ENCODE measurements around the gene C19orf12.
"Not testable (repeated sequence)": the region's sequence is repeated elsewhere in the genome, so short reads cannot be mapped to it uniquely, and the experiment has no call there.

C19orf12 gene

DNA sequence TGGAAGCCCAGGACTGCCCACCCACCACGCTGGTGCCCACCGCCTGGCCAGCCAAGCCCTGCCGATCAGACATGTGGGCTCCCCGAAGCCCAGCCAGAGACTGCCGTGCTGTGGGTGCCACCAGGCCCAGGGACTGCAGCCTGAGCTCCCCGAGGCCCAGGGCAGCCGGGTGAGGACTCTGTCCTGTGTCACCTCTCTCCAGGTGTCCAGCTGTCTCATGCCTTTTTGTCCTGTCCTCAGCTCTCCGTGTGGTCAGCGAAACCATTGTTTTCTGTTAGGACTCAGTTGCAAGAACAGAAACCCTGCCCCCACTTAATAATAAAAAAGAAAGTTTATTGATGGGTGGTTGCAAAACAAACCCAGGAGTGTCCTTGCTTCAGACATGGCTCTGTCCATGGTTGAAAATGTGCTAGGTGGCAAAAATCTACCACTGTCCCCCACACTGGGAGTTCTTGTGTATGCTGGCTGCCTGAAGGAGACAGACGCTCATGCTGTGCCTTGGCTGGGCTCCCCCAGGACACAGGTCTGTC lies 39.9 kb downstream of the C19orf12 start:
- no peak for DNase-seq (ENCODE audit: low read depth)

DNA sequence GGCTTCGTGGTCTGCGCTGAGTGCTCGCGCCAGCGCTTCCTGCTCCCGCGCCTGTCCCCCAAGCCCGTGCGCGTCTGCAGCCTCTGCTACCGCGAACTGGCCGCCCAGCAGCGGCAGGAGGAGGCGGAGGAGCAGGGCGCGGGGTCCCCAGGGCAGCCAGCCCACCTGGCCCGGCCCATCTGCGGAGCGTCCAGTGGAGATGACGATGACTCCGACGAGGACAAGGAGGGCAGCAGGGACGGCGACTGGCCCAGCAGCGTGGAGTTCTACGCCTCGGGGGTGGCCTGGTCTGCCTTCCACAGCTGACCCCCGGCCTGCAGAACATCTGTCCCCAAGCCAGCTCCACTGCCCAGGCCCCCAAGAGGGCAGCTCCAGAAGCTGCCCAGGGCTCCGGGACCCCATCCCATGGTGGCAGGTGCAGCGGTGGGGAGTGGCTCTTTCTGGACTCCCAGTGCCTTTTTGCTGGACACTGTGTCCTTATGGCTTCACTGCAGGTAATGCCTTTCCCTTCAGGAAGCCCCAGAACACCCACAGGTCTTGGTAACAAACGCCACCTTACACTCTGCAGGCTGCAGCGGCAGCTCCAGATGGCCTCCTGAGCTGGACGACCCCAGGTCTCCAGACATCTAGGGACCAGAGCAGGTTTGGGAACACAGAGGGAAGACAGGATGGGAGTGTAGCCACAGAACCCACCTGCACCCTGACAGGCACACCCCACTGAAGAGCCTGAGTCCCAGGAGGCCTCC lies 40.5 kb downstream of the C19orf12 start:
- no peak for DNase-seq (ENCODE audit: low read depth)

DNA sequence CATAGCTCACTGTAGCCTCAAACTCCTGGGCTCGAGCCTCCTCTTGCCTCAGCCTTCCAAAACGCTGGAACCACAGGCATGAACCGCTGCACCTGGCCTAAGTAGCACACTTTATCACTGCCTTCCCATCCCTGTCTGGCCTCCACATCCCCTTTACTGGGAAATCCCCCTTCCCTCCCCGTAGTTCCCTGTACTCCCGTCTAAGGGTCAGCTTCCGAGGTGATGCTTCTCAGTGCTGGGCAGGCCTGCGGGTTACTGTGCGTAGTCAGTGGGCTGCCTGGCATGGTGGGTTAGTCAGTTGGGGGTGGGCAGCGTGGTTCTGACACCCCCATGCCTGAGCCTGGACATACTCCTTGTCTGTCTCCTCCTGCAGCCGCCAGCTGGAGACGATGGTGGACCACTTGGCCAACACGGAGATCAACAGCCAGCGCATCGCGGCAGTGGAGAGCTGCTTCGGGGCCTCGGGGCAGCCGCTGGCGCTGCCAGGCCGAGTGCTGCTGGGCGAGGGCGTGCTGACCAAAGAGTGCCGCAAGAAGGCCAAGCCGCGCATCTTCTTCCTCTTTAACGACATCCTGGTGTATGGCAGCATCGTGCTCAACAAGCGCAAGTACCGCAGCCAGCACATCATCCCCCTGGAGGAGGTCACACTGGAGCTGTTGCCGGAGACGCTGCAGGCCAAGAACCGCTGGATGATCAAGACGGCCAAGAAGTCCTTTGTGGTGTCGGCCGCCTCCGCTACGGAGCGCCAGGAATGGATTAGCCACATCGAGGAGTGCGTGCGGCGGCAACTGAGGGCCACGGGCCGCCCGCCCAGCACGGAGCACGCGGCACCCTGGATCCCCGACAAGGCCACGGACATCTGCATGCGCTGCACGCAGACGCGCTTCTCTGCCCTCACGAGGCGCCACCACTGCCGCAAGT lies 41.4 kb downstream of the C19orf12 start:
- DNase-seq (ENCODE audit: low read depth), result no peak

DNA sequence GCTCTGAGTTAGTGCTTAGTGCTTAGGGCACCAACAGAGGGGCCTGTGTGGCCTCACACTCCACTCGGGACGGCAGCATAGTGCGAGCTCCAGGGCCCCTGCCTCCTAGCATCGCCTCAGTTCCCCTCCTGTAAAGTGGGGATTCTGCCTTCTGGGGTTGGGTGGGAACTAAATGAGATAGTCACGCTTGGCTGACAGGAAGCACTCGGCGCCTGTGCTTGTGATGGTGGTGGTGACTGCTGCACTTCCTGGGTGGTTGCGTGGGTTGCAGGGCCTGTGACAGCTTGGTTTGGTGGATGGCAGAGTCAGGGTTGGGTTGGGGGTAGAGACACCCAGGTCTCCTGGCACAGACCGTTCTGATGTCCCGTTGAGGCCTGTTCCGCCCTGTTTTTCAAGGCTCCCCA lies 42.1 kb downstream of the C19orf12 start:
- DNase-seq (ENCODE audit: low read depth), result peak; percentile 77

DNA sequence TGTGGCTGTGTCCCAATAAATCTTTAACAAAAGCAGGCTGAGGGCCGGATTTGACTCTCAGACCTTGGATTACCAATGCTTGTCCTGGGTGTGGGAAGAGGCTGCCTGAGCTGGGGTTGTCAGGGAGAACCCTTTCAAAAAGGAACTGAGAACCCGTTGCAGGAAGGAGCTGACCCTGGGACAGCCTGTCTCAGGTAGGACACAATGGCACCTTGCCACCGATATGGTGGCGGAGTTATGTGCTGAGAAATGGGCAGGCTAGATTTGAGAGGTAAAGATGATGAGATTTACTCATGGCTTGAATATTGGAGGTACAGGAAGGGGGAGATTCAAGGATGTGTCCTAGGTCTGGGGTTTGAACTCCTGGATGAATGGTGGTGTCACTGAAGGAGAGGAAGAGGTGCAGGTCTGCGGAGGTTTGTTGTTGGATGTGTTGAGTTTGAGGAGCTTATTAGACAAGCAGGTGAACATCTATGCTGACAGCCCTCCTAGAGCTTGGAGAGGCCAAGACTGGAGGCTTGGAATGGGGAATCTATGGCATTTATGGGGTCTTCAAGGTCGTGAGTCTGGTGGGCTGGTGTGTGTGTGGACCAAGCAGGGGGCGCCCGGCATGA lies 42.6 kb downstream of the C19orf12 start:
- no peak for DNase-seq (ENCODE audit: low read depth)

DNA sequence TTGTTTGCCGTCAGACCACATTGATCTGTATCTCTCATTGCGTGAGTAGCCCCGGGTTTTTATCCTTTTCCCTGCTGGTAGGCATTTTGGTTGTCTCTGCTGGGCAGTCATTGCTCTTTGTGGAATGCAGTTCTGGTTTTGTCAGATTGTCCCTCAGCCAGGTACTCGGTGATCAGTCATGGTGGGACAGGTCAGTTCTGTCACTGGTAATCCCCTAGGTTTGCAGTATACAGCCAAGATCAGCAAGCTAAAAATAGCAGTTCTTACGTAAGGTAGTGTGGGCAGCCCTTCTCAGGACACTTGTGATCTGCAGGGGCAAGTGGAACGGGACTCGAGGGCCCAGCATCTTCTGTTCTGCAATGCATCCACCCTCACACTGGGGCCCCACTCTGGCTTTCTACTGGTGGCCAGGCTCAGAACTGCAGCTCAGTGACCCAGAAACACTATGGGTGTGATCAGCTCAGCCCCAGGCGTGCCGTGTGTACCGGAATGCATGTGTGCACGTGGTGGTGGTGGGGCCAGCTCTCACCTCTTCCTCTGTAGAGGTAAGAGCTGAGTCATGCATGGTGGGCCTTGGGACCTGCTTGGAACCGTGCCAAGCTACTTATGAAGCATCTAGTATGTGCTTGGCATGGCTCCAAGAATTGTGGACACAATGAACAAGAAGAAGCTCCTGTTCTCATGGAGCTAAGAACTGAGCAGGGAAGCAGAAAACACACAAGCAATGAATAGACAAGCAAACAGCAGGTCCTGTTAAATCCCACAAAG lies 43.5 kb downstream of the C19orf12 start:
- DNase-seq (ENCODE audit: low read depth), result peak; percentile 71

DNA sequence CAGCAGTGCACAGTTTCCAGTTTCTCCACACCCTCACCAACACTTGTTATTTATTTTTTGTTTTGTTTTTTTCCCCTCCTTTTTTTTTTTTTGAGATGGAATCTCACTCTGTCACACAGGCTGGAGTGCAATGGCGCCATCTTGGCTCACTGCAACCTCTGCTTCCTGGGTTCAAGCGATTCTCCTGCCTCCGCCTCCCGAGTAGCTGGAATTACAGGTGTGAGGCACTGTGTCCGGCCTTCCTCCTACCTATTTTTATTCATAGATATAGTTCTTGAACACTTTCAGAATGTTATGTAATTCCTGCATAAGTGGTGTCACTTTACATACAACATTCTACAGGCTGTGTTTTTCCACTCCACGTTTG lies 44.1 kb downstream of the C19orf12 start:
- DNase-seq (ENCODE audit: low read depth), result not testable (repeated sequence)

DNA sequence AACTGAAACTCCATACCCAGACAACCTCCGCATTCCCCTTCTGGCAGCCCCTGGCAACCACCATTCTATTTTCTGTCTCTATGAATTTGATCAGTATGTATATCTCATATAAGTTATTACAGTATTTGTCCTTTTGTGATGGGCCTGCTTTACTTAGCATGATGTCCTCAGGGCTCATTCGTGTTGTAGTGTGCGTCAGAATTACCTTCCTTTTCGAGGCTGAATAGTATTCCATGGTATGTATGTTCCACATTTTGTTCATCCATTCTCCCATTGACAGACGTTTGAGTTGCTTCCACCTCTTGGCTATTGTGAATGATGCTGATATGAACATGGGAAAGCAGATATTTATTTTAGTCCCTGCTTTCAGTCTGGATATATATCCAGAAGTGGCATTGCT lies 44.8 kb downstream of the C19orf12 start:
- no peak for DNase-seq (ENCODE audit: low read depth)

DNA sequence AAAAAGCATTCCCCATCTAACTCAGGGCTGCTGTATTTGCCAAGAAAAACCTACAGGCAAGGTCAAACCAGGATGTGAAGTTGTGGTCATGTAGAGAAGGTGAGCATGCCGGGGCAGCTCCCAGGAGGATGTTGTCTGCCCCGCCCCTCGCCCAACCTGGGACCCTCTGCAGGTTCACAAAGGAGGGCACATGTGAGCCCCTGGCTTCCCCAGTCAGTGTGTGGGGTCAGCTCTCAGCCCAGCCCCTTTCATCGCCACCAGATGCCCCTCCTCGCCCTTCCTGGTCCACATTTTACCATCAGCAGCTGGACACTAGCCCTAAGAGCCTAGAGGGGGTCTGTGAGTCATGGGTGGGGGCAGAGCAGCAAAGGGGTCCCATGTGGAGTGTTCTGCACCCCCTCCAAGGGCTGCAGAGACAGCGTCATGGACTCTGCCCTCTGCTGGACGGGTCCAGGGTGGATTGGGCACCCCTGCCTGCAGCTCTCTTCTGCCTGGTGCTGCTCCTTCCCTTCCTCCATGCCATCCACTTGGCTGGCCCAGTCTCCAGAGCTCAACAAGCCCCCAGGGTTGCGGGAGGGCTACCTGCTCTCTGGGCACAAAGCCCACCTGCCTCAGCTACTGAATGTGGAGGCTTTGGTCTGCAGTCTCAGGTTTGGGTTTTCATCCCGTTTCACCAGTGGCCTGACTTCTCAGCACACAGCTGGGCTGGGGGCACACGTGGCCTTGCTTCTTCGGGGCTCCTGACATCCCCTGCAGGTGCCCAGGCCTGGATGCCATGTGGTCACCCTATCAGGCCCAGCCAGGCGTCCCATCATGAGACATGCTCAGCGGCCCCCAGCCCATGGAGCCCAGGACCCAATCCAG lies 46.1 kb downstream of the C19orf12 start:
- DNase-seq (ENCODE audit: low read depth), result no peak

DNA sequence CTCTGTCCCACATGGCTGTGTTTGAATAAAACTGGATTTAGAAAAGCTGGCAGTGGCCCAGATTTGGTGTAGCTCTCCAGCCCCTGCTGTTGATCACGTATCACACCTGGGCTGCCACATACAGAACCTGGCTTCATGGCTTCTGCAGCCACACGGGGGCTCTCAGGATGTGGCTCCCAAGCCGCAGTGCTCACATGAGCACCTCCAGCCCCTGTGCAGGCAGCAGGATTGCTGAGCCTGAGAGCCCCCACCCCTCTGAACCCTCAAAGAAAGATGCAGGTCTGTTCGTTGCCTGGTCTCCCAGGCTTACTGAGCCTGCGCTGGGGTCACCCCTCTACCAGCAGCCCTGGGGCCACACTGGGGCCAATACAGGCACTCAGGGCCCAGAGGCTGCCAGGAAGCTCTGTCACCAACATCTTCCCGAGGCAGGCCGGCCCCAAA lies 47.1 kb downstream of the C19orf12 start:
- peak; percentile 48 for DNase-seq (ENCODE audit: low read depth)

DNA sequence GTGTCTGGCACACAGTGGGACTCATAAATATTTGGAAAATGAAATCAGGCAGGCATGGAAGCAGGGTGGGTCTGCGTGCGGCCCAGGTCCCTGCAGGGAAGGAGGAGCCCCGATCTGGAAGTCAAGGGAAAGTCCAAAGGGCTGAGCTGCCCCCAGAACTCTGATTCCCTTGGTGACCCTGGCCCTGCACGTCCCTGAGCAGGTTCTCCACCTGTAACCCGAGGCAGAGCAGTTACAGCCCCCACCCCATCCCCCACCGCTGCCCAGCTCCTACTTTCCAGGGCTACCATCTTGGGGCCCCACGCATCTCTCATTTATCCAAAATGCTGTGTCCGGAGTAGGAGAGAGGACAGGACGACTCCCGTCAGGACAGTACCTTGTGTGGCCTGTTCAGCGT lies 47.7 kb downstream of the C19orf12 start:
- no peak for DNase-seq (ENCODE audit: low read depth)

DNA sequence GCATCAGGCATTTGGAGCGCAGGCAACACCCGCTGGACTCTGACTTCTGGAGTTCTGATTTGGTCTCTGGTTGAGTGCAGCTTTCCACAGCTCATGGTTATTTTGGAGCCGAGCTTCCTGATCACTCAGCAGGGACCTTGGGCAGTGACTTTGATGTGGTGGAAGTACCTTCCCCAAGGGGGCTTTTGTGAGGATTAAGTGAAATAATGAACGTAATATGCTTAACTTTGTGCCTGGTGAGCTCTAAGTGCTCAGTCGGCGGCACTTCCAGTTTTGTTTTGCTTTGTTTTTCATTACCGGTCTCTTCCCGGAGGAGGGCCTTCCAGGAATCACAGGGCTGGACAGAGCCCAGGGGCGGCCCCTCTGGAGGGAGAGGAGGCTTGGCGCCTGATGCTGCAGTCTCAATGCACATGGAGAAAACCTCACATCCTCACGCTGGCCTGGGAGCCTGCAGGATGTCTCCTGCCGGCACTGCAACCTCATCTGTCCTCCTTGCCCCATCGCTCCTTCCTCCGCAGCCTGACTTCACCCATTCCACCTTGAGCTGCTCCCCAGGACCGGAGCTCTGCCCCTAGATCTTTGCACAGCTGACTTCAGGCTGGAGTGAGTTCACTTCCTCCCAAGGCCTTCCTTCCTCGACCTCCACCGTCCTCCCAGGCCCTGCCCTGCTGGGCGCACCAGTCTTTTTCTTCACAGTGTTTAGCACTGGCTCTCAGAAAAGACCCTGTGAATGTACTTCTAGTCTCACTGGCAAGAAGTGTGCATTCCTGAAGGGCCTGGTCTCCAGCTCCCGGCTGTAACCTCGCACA lies 48.3 kb downstream of the C19orf12 start:
- DNase-seq (ENCODE audit: low read depth), result no peak

DNA sequence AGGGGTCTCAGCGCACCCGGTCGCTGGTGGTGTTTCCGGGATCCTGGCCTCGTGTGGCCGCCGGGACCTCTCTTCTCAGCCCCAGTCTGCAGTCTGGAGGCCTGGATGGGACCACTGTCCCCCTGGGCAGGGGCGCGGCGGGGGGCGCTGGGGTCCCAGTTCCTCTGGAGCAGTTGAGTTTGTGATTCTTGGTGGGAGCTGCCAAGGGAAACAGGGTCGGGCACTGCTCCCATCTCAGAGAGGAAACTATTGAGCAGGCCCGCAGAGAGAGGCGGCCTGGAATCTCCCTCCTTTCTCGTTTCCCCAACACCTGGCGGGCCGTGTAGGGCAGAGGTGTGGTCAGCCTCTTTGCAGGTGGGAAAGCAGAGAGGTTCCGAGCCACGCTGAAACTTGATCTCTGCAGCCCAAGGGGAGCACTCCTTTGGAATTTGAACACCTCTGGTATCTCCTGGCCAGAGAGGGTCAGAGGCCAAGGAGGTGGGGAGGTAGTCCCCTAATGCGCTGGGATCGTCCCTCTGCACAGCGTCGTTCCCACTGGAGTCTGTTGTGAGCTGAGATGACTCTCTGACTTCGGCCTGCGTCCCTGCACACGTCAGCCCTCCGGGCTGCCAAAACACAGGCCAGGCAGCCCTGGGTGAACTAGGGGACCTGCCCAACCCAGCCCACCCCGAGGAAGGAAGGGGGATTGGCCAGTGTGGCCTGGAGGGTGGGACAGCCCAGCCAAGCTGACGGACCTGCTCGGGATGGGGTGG lies 49.1 kb downstream of the C19orf12 start:
- DNase-seq (ENCODE audit: low read depth), result no peak

DNA sequence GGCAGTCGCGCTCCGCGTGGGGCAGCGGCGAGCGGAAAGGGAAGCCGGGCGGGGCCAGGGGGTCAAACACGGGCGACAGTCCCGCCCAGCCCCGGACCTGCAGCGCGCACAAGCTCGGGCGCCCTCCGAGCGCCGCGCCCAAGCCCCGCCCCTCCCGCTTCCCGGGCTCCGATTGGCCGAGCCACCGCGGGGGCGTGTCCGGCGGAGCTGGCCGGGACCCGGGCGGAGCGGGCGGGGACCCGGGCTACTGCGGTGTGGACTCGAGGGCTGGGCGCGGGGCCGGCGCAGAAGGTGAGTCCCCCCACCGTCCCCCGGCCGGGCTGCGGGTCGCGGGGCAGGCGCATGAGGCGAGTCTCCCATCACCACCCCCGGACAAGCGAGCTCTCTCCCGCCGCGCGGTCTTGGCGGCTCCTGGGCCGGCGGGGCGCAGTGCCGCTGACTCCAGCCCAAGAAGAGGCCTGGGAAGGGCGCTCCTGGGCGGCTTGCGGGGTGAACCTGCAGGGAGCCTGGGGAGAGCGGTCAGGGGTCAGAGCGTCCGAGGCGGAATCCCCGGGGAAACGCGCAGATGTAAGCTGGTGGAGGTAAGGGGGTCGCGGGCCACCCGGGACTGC lies 49.7 kb downstream of the C19orf12 start, which contains the start of gene PLEKHF1:
PLEKHF1 (plus strand) TSS at position 247 of the 611 bp plus-strand sequence. CDS start 8,379 bp downstream, outside the sequence.
- DNase-seq (ENCODE audit: low read depth), result peak; percentile 68

DNA sequence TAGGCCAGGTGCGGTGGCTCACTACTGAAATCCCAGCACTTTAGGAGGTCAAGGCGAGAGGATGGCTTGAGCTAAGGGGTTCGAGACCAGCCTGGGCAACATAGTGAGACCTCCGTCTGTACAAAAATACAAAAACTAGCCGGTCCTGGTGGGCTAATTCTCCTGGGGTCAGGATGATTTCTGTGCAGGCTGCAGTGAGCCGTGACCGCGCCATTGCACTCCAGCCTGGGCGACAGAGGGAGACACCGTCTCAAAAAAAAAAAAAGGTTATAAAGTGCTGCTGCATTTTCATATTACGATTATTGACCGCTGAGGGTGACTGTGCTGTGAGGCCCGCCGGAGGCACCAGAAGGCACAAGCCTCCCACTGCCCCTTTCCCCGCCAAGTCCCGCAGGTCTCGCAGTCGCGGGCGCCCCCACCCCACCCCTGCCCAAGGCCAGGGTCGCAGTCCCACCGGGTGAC lies 50.3 kb downstream of the C19orf12 start:
- no peak for DNase-seq (ENCODE audit: low read depth)

DNA sequence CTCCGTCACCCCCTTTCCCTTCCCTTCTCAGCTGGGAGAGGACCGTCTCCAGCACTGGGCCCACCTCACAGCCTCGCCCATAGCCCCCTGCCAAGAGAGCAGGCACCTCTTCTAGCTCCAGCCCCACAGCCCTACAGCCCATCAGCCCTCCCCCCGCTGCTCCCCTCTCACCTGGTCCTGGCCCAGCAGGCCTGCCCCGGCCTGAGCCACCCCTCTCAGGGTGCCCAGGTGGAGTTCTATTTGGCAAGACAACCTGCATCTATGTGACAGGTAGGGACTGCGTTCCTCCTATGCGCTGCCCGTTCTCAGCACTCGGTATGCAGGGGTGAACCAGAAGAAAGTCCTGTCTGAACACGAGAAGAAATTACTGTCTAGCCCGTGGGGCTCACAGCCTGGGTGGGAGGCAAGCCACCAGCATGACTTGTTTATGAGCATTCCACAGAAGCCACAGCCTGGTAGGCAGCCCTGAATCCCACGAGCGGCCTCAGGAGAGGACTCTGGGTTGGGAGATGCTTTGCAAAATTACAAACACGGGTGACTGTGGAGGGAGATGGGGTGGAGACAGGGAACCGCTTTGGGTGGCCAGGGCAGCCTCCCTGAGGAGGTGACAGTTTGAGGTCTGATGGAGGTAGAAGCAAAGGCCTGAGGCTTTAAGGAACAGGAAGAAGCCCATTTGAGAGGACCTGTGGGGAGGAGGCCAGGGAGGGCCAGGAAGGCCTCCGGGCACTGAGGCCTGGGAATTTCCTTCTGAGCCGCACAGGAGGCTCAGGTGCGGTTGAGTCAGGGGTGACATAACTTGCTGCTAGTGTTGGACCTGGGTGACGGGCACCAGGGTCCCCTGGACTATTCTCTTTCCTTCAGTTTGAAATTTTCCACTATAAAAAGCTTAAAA lies 51.0 kb downstream of the C19orf12 start:
- no peak for DNase-seq (ENCODE audit: low read depth)
